LoVo (cell line): ENCODE measurements around the gene EXOC3L1.

Source experiments
- DNase-seq: peaks from one replicate; pipeline ENCODE4 v3.0.0-alpha.2; 2016; ENCODE audit warnings: low spot score

The EXOC3L1 gene

DNA sequence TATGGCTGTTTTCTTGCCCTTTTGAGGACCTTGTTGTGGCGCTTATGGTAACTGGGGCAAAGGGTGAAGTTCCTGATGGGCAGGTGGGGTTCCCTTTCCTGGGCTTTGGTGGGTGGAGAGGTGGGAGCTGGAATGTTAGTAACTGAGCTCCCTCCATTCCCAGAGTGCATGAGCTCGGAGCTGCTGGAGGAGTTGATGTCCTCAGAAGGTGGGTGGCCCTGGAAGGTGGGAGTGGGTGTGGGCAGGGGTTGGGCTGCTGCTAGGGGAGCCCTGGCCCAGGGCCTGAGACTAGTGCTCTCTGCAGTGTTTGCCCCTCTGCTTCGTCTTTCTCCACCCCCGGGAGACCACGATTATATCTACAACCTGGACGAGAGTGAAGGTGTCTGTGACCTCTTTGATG lies 7.8 kb upstream of the EXOC3L1 start:
- DNase-seq: no peak

DNA sequence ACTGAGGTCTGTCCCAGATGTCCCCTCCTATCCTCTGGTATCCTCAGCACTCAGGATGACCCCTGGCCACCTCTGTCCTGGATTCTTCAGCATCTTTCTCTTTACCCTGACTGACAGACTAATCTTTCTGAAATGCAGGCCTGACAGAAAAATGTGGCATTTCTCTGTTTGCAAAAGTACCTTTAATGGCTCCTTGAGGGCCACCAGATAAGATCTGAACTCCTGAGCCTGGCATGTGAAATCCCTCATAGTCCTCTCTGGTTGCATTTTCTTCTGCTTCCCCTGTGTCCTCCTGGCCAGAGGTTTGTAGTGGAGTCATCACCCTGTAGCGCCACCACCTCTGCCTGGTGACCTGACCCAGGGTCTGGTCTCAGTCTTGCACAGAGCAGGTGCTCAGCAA lies 6.9 kb upstream of the EXOC3L1 start:
- no peak for DNase-seq

DNA sequence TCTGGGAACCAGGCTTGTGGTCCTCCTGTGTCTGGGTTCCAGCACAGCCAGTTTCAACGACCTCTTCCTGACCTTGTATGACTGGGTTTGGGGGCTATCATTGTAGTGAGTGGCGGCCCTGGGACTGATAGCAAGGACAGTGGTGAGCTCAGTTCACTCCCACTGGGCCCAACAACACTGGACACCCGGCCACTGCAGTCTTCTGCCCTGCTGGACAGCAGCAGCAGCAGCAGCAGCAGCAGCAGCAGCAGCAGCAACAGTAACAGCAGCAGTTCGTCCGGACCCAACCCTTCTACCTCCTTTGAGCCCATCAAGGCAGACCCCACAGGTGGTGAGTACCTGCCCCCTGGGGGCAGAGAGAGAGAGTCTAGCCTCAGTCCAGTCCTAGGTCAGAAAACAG lies 5.7 kb upstream of the EXOC3L1 start:
- DNase-seq: no peak

DNA sequence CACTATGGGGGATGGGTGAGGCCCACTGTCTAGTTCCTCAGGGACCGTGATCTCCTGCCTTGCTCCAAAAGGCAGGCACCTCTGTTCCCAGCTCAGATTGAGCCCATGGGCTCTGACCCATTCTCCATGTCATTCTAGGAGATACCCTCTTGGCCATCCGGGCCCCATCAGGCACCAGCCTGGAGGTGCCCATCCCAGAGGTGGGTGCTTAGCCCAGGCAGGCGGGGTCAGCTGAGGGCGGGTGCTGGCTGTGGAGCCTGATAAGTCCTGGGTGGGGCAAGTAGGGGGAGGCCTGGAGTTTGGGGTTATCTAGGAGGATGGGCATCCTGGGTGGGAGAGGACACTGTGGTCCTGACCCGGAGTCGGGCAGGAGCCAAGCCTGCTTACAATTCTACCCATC lies 4.3 kb upstream of the EXOC3L1 start:
- no peak for DNase-seq

DNA sequence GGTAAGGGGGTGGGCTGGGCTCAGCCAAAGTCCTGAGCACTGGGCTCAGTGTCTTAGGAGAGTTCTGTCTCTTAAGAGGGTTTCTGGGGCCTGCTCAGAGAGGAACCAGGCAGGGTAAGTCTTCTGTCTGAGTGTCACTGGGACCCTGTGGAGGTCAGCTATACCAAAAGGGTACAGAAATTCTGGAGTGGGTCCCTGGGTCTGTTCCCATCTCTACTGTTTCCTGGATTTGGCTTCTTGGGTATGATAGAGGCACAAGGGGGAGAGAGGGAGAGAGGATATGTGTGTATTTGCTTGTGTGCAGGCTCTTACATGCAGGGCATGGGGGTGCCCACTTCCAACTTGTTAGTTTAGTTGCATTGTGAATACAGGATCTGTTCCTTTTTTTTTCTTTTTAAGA lies 3.6 kb upstream of the EXOC3L1 start:
- no peak for DNase-seq

DNA sequence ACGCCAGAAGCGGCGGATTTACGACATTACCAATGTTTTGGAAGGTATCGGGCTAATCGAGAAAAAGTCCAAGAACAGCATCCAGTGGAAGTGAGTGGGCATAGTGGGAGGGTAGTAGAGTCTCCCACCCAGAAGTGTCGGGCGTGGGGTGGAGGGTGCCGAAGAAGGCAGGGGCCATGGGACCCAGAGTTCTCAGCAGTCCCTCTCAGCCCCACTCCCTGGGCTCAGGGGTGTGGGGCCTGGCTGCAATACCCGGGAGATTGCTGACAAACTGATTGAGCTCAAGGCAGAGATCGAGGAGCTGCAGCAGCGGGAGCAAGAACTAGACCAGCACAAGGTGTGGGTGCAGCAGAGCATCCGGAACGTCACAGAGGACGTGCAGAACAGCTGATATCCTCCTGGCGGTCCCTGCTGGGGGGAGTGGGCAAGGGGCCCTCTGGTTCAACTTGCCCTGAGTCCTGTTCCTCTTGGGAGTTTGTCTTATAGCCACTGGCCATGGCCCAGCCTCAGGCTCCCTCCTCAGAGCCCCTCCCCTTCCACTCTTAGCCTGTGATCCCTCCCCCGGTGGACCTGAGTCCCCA lies 2.9 kb upstream of the EXOC3L1 start:
- no peak for DNase-seq

DNA sequence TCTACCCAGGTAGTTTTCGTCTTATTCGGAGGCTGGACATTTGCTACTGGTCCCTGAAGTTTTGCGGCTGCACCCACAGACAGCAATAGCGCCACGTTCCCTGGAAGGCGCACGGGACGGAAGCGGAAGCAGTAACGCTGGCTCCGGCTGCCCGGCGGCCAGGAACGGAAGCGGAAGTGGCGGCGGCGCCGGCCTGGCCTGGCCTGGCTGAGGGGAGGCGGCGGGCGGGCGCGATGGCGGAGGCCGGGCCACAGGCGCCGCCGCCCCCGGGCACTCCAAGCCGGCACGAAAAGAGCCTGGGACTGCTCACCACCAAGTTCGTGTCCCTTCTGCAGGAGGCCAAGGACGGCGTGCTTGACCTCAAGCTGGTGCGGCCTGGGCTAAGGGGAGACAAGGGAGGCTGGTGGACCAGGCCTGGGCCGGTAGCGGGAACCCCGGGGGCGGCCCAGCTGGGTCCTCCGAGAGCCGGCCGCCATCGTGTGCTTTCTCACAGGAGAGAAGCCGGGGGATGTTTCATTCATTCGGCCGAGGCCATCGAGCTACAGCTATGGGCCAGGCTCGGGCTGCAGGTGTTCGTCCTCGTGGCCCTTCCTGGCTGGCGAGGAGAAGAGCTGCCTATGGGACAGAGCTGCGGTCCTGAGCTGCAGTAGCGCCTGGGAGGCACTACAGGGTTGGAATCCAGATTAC lies 2.2 kb upstream of the EXOC3L1 start, which contains the start of gene E2F4:
TSS of gene E2F4 (plus strand) at position 161 of the 687 bp plus-strand sequence. CDS start at position 234, 73 bp downstream.
- DNase-seq: peak; percentile 94

DNA sequence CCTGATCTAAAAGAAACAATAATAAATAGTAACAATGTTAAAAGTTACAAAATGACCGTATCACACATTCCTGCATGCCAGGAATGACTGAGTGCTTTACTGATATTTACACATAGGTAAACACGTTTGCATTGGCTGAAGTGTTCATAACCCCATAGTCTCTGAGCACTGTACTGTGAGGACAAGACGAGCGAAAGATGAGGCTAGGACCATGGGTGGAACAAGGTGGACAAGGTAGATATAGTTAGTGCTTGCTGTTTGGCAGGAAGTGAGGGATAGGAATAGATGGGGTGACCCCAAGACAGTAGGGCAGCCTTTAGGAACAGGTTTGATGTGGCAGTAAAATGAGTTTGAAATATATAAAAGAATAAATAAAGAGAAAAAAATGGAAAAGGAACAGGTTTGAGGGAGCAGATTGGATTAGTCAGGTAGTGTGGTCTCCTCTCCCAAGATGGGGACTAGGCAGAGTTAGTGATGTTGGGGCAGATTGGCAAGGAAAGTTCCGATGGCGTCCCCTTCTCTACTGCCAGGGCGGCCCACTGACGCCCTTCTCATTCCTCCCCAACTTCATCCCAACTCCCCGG lies 1.6 kb upstream of the EXOC3L1 start:
- no peak for DNase-seq

DNA sequence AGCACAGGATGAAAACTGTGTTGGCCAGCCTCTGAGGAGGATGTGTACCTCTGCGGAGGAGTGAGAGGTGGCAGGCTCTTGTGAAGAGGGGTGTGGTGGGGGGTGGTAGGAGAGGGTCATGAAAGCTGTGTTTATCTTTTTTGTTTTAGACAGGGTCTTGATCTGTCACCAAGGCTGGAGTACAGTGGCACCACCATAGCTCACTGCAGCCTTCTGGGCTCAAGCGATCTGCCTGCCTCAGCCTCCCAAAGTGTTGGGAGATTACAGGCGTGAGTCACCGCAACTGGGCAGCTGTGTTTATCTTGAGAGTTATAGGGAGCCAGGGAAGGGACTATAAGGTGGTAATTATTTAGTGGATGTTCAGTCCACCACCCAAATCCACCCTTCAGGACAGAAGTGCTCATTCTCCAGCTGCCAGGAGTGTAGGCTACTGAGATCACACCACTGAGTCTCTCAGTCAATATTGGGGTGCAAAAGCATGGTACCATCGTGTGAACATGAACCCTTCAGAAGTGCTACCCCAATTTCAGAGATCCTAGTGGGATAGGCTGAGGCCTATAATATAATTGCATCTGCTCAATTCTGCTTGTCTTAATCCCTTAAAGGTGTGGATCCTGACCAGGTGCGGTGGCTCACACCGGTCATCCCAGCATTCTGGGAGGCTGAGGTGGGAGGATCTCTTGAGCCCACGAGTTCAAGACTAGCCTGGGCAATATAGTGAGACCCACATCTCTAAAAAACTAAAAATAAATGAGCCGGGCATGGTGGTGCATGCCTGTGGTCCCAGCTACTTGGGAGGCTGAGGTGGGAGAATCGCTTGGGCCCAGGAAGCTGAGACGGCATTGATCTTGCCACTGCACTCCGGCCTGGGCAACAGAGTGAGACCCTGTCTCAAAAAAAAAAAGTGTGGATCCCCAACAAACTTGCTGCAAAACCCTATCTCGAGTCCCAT lies 788 bp upstream of the EXOC3L1 start:
- no peak for DNase-seq

DNA sequence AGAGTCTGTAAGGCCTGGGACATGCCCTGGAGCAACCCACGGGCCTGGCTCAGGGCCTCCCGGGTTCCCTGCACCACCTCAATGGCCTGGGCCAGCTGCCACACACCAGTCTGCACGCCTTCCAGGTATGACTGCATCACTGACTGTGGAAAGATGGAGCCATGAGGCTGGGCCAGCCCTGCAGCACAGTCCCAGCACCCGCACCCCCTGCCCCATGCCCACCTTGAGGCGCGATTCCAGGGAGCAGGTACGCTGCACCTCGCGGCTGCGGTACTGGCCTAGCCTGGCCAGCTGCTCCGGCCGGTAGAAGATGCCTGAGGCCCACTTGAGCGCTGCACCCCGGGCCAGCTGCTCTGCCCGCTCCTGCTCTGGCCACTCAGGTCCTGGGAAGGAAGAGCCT lies 1.1 kb downstream of the EXOC3L1 start:
- DNase-seq: no peak

DNA sequence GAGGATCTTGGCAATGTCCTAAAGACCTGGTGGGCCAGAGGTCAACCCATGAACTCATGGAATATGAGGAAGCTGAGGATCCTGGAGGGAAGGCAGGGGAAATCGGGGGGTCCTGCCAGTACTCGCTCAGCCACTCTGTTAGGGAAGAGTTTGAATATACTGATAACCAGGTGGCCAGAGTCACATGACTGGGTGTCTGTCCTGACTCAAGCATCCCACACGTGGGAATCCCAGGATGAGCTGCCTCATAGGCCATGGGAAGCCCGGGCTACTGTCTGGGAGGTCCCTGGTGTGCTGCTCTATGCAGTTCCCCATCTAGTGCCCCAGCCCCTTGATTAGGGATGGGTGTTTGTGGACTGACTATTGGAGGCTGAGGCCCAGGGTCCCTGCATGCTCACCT lies 1.6 kb downstream of the EXOC3L1 start:
- no peak for DNase-seq

DNA sequence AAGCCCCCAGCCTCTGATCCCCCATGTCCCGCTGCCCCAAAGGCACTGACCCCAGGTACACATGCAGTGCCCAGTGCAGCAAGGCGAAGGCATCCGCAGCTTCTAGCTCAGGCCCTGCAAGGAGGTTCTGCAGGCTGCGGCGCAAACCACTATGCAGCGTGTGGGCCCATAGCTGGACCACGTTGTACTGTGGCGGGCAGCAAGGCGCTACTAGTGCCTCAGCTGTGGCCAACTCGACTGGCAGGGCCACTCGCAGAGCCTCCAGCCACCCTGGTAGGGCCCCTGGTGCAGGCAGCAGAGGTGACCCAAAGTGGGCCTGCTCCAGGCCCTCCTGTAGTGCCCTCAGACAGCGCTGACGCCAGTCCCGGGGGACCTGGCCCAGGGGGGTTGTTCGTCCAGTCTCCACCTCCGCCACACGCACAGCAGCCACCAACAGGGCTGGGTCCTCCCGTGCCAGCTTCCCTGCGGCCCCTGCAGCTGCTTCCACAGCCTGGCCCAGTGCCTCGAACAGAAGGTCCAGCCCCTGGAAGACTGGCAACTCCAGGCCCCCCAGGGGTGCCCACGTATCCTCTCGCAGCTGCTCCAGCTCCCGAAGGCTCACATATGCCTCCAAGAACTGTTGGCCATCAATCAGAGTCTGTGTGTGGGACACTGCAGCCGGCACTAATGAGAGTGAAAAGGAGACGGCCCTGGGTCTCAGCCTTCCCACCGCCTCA lies 2.6 kb downstream of the EXOC3L1 start:
- DNase-seq: no peak

DNA sequence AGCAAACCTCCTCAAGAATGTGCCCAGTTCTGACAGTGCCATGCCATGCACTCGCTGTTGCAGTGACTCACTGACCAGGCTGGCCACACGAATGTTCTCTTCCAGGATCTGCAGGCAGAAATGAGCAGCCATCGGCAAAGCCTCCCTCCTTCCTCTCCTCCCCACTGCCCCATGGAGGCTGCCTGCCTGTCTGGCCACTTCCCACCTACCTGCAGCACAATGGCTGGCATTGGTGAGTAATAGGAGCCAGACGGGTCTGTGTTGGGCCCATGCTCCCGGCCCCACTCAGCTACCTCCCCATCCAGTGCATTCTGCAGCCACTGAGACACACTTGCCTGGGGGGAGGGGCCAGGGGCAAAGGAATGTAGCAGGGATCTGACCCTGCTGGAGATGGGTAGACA lies 3.4 kb downstream of the EXOC3L1 start:
- DNase-seq: no peak

DNA sequence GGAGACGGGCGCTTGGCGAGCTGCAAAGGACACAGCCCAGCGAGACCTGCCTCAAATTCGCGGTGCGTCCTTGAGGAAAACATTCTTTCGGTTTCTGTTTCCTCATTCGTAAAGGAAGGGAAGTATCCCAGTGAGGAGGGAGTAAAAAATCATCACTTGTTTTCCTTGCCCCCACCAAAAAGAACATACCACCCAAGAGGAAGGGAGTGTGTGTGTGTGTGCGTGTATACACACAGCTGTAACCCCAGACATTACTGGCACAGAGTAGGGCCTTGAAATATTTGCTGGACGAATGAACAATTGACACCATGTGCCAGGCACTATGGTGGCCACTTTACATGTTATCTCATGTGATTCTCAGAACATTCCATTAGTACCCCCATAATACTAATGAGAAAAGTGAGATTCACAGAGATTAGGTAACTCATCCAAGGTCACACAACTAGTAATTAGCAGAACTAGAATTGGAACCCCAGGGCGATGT lies 4.2 kb downstream of the EXOC3L1 start:
- DNase-seq: no peak

DNA sequence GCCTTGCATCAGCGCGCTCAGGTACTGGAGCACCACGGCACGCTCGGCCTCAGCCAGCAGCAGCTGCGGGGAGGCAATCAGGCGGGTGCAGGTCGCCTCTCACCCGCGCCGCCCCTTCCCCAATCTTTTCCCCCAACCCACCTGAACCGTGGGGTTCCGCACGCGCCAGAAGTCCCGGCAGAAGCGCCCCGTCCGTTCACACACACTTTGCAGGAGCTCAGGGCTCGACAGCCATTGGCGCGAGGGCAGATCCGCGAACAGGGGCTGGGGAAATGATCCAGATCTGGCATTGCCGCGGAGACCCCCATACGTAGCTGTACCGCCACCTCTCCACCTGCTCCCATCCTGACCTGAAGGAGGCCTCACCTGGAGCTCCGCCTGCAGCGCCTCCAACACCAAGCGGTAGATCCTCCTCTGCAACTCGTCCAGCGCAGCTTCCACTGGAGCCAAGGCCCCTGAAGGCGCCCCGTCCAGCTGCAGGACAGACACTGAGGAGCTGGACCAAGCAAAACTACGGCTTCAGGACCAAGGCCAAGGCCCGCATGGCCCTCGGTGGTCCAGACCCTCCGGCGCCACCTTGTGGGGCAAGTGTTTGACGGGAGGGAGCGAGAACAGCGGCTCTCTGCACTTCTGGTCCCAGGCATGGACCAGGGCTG lies 4.8 kb downstream of the EXOC3L1 start:
- peak; percentile 76 for DNase-seq

DNA sequence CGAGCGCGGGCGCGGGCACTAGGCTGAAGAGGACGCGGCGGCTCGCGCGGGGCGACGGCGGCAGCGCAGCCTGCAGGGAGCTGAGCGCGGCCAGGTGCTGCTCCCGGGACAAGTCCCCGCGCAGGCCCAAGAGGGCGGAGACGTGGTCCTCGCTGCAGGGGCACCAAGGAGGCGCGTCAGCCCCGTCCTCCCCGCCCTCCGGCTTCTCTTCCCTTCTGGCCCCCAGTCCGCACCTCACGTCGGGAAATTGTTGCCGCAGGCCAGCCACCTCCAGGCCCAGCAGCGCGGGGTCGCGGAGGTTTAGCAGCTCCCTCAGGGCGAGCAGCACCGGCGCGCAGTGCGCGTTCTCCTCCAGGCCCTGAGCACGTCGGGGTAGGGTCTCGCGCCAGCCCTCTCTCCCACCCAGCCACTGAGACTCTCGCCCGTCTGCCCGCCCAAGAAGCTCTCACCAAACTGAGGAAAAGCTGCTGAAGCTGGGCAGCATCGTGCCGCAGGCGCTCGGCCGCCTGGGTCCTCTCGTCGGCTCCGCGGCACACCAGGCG lies 5.4 kb downstream of the EXOC3L1 start:
- no peak for DNase-seq

DNA sequence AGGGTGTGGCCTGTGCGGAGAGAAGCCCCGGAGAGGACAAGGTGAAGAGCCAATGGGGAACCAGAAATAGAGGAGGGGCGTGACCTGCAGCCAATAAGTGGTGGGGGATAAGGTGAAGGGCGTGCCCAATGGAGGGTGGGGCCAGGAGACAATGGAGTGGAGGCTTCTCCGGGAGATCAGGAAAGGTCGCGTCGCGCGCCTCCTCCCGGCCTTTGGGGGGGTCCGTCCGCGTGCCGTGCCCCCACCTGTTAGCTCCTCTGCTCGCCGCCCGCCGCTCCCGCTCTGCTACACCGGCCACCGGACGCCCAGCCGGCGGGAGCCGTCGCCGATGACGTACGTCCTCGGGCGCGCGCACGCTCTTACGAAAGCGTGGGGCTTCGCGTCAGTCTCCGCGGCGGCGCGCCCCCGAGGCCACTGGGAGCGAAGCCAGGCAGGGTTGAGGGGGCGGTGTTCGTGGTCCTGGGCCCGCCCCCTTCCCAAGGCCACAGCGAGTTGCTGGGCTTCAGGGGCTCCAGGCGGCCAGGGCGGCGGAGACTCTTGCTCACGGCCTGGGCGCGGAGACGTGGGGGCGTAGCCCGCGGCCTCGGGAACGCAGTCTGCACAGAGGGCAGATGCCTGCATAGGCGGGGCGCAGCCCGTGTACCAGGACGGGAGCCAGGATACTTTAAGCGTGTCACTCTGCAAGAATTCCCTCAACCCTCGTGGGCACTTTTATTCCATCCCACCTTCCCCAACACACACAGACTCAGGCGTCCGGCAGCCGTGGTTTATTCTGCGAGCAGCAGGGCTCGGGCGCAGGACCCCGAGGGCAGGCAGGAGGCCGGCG lies 6.1 kb downstream of the EXOC3L1 start, which contains the start of gene MATCAP1:
TSS of gene MATCAP1 (minus strand) at position 337 of the 826 bp plus-strand sequence. CDS start 3,353 bp downstream, outside the sequence.
- peak; percentile 97 for DNase-seq

DNA sequence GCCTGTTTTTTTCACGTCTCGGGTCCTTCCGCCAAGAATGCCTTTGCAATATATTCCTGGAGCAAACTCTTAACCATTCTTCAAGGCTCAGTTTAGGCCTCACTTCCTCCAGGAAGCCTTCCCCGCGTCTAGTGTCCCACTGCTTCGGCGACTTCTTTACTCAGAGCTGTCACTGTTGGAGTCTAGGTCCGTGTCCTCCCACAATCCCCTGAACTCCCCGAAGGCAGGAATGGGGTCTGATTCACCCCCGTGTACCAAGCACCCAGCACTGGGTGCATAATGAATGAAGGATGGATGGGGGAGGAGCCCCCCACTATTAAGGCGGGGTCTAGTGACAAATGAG lies 6.7 kb downstream of the EXOC3L1 start:
- DNase-seq: no peak

DNA sequence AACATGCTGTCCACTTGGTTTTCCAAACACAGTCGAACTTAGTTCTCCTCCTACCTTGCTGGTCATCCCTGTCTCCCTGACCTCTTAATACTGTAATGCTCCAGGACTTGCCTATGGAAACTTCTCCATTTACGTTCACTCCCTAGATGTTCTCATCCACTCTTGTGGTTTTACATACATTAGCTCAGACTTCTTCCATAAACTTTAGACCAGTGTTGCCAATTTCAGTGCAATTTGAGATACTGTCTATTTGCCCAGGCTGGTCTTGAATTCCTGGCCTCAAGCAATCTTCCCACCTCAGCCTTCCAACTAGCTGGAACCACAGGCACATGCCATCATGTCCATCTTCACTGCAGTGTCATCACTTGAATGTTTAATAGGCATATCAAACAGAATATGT lies 7.6 kb downstream of the EXOC3L1 start:
- no peak for DNase-seq

DNA sequence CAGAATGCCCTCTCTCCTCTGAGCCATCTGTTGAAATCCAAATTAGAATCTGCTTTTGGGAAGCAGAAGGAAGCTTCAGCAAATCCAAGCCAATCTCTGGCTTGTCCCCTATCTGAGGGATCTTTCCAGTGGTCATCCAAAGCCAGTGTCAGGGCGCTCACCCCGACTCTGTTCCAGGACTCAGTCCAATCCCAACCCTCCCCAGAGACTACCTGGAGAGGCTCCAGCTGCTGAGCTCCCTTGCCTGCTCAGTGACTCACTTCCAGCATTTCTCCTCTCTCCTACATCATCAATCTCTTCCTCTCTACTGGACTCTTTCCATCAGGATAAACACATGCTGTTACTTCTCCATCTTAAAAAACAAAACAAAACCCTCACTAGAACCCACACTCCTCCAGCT lies 8.6 kb downstream of the EXOC3L1 start:
- no peak for DNase-seq
